NCI-H128 (cell line): ENCODE results near the gene OR51B2.
"Not testable (repeated sequence)": the region's sequence is repeated elsewhere in the genome, so short reads cannot be mapped to it uniquely, and the experiment has no call there.

Experiments
- DNase-seq: peaks from one replicate; lab custom pipeline; 2025; ENCODE audit not compliant: unreplicated experiment; lab: John Stamatoyannopoulos, UW

Gene OR51B2

GRCh38 chr11:5313326-5314023 lies 10.6 kb downstream of the OR51B2 start:
- DNase-seq: not testable (repeated sequence)

GRCh38 chr11:5310423-5310822 lies 13.7 kb downstream of the OR51B2 start:
- no peak for DNase-seq

- no peak for DNase-seq
Measured at GRCh38 chr11:5307256-5308019, 16.7 kb downstream of the OR51B2 start.

GRCh38 chr11:5304046-5304445 lies 20.1 kb downstream of the OR51B2 start:
- no peak for DNase-seq

- no peak for DNase-seq
Measured at GRCh38 chr11:5303626-5304025, 20.5 kb downstream of the OR51B2 start.

GRCh38 chr11:5301846-5302245 lies 22.3 kb downstream of the OR51B2 start, which contains the start of gene OR51B4:
Gene OR51B4, minus strand, starts transcription at chr11:5301946. Its CDS starts 0 bp downstream, at chr11:5301946.
- no peak for DNase-seq

GRCh38 chr11:5300251-5300650 lies 23.8 kb downstream of the OR51B2 start:
- no peak for DNase-seq

GRCh38 chr11:5298451-5298850 lies 25.6 kb downstream of the OR51B2 start:
- no peak for DNase-seq

- no peak for DNase-seq
Measured at GRCh38 chr11:5297721-5298323, 26.3 kb downstream of the OR51B2 start.

- not testable (repeated sequence) for DNase-seq
Measured at GRCh38 chr11:5294342-5294995, 29.6 kb downstream of the OR51B2 start.

- DNase-seq: no peak
Measured at GRCh38 chr11:5293028-5293427, 31.1 kb downstream of the OR51B2 start.

GRCh38 chr11:5291207-5291838 lies 32.8 kb downstream of the OR51B2 start:
- no peak for DNase-seq

GRCh38 chr11:5290106-5290505 lies 34.0 kb downstream of the OR51B2 start:
- no peak for DNase-seq

- no peak for DNase-seq
Measured at GRCh38 chr11:5289696-5290095, 34.4 kb downstream of the OR51B2 start.

- DNase-seq: no peak
Measured at GRCh38 chr11:5288906-5289550, 35.1 kb downstream of the OR51B2 start.

- no peak for DNase-seq
Measured at GRCh38 chr11:5288108-5288905, 35.8 kb downstream of the OR51B2 start.

- no peak for DNase-seq
Measured at GRCh38 chr11:5286901-5287300, 37.2 kb downstream of the OR51B2 start.

- no peak for DNase-seq
Measured at GRCh38 chr11:5286351-5286750, 37.7 kb downstream of the OR51B2 start.

- DNase-seq: no peak
Measured at GRCh38 chr11:5285703-5286340, 38.3 kb downstream of the OR51B2 start.
